Measurements from ENCODE around the gene DFFA. TPM values are rescaled to one million over a fixed set of nuclear protein-coding genes. Genes with fewer than 3 reads are reported as not detected.
A peak's percentile ranks its signal among the peaks of the same experiment; 100 is the strongest.

DFFA gene
- total RNA-seq, 2 experiments from 2014 or later: 76.7 to 81.8 TPM

GRCh38 chr1:10473145-10473765 lies 926 bp upstream of the DFFA start:
- intact Hi-C loops (cut with micrococcal nuclease): no loop called here
- ATAC-seq (no peak), DNase-seq (no peak)
- Mint-ChIP-seq H3K4me3 (peak overlapping the region; percentile 97), H3K4me1 (ENCODE audit: low read depth) (peaks cover 45% of the 10 kb centered on the region), H3K27me3 (no peaks in the 10 kb centered on the region), H3K9me3 (no peaks in the 10 kb centered on the region), H3K27ac (peak overlapping the region; percentile 96), H3K36me3 (ENCODE audit: low read depth) (peaks cover 16% of the 10 kb centered on the region)
- ChIA-PET CTCF (interaction anchor here (1.3 kb wide), 1 partner anchor 21 kb away, joined by 4 read pairs; no protein-coding TSS in a partner anchor), POLR2A (interaction anchor here (0.7 kb wide), 1 partner anchor 39 kb away, joined by 3 read pairs; no protein-coding TSS in a partner anchor)
- TF ChIP-seq, protein P1, sequence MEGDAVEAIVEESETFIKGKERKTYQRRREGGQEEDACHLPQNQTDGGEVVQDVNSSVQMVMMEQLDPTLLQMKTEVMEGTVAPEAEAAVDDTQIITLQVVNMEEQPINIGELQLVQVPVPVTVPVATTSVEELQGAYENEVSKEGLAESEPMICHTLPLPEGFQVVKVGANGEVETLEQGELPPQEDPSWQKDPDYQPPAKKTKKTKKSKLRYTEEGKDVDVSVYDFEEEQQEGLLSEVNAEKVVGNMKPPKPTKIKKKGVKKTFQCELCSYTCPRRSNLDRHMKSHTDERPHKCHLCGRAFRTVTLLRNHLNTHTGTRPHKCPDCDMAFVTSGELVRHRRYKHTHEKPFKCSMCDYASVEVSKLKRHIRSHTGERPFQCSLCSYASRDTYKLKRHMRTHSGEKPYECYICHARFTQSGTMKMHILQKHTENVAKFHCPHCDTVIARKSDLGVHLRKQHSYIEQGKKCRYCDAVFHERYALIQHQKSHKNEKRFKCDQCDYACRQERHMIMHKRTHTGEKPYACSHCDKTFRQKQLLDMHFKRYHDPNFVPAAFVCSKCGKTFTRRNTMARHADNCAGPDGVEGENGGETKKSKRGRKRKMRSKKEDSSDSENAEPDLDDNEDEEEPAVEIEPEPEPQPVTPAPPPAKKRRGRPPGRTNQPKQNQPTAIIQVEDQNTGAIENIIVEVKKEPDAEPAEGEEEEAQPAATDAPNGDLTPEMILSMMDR (IDR thresholded peaks at IDR 0.05): no peak

- Mint-ChIP-seq H3K4me1 (ENCODE audit: low read depth) (peaks cover 37% of the 10 kb centered on the region), H3K27ac (peak overlapping the region; percentile 96), H3K4me3 (peak overlapping the region; percentile 97), H3K36me3 (ENCODE audit: low read depth) (peaks cover 26% of the 10 kb centered on the region), H3K27me3 (no peaks in the 10 kb centered on the region), H3K9me3 (no peaks in the 10 kb centered on the region)
- ATAC-seq (no peak), DNase-seq (peak; percentile 28)
- TF ChIP-seq, protein P1 (IDR thresholded peaks at IDR 0.05): no peak
- CTCF ChIA-PET: interaction anchor here (1.0 to 1.3 kb wide), 3 partner anchors 22 to 37 kb away, joined by 3 to 4 read pairs (median 4); no protein-coding TSS in a partner anchor
- intact Hi-C loops (cut with micrococcal nuclease): no loop called here
- POLR2A ChIA-PET: interaction anchor here (0.9 kb wide), 2 partner anchors 9 to 29 kb away, joined by 3 read pairs; no protein-coding TSS in a partner anchor
Measured at GRCh38 chr1:10471411-10472219, 714 bp downstream of the DFFA start.

DNA sequence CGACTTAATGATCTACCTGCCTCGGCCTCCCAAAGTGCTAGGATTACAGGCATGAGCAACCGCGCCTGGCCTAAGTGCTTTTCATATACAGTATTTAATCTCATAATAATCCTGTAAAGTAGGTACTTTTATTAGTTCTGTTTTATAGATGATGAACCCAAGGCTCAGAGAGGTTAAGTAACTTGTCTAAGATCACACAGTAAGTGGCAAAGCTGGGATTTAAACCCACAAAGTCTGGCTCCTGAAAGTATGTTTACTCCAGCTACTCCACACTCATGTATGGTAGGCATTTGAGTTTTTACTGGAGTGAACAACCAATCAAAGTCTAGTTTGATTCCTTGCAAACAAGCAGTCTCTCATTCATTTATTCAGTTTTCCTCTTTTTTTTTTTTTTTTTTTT lies 2.3 kb downstream of the DFFA start:
- no peak overlapping the region for H3K4me3 Mint-ChIP-seq
- intact Hi-C loops (cut with micrococcal nuclease): no loop called here
- TF ChIP-seq, protein P1 (IDR thresholded peaks at IDR 0.05): no peak
- ChIA-PET CTCF (no interaction called here), POLR2A (interaction anchor here (0.6 kb wide), 1 partner anchor 15 kb away, joined by 3 read pairs; no protein-coding TSS in a partner anchor)
- no peak overlapping the region for H3K27ac Mint-ChIP-seq
- peaks cover 27% of the 10 kb centered on the region for H3K4me1 Mint-ChIP-seq (ENCODE audit: low read depth)
- DNase-seq (no peak), ATAC-seq (no peak)
- no peaks in the 10 kb centered on the region for H3K27me3 Mint-ChIP-seq
- H3K9me3 Mint-ChIP-seq: no peaks in the 10 kb centered on the region
- peaks cover 26% of the 10 kb centered on the region for H3K36me3 Mint-ChIP-seq (ENCODE audit: low read depth)

- Mint-ChIP-seq H3K27ac (no peak overlapping the region), H3K36me3 (ENCODE audit: low read depth) (peaks cover 42% of the 10 kb centered on the region), H3K9me3 (no peaks in the 10 kb centered on the region), H3K4me3 (no peak overlapping the region), H3K4me1 (ENCODE audit: low read depth) (peaks cover 10% of the 10 kb centered on the region), H3K27me3 (no peaks in the 10 kb centered on the region)
- intact Hi-C loops (cut with micrococcal nuclease): no loop called here
- CTCF ChIA-PET: interaction anchor here (1.2 kb wide), 1 partner anchor 28 kb away, joined by 3 read pairs; no protein-coding TSS in a partner anchor
- POLR2A ChIA-PET: interaction anchor here (0.6 to 1.0 kb wide), 2 partner anchors 11 to 75 kb away, joined by 3 read pairs; no protein-coding TSS in a partner anchor
- no peak for ATAC-seq
- no peak for DNase-seq
- TF ChIP-seq, protein P1 (IDR thresholded peaks at IDR 0.05): no peak
Measured at GRCh38 chr1:10467078-10467477, 5.3 kb downstream of the DFFA start.

Data from activated CD8-positive, alpha-beta T cell treated with anti-CD3 and anti-CD28 coated beads for 36 hours (primary cell).